Endothelial cell of umbilical vein (primary cell): ENCODE data around the gene CELF5. TPM values are rescaled to one million over a fixed set of nuclear protein-coding genes. Genes with fewer than 3 reads are reported as not detected.

Experiments
- BruUV-seq: library from RNA; stranded (reverse); fragments of 400-500 nt; replicated peaks from 2 replicates; lab custom pipeline; 2021; lab: Mats Ljungman, UMichigan
- CTCF ChIA-PET: fragments of 300-600, 350-600 bp; sonication (Branson Sonifier 250); formaldehyde crosslinking; loops from one replicate; lab custom pipeline; 2021; ENCODE audit warnings: antibody characterized with exemption, inconsistent platforms; lab: Charles Lee
- POLR2A ChIA-PET: fragments of 300-600, 350-600 bp; sonication (Branson Sonifier 250); formaldehyde crosslinking; loops from one replicate; lab custom pipeline; 2021; ENCODE audit warnings: antibody characterized with exemption, inconsistent platforms; lab: Charles Lee
- DNase-seq: peaks from one replicate; pipeline ENCODE4 v3.0.0-alpha.2; 2011; ENCODE audit warnings: low read depth, low spot score
- FAIRE-seq: peaks from 2 replicates; lab custom pipeline; 2011; peaks lifted over from hg19 to GRCh38; lab: Jason Lieb, UNC
- H2AFZ ChIP-seq: 2 replicates; pipeline ENCODE4 v1.6.0; 2012; ENCODE audit warnings: low read depth, low read length, control low read depth, inconsistent platforms
- H3K27ac ChIP-seq: 2 replicates; pipeline ENCODE4 v1.5.1; 2011; ENCODE audit warnings: low read depth, mild to moderate bottlenecking, control low read depth, low read length, moderate library complexity; ENCODE audit not compliant: insufficient read depth
- H3K27me3 ChIP-seq, 2 experiments: 2 replicates each; pipeline versions ENCODE4 v1.6.0 to v1.6.1; 2011; ENCODE audit warnings: low read length in 2 of 2, mixed read lengths in 1 of 2; ENCODE audit not compliant: control insufficient read depth in 2 of 2, insufficient read depth in 2 of 2
- H3K36me3 ChIP-seq, 2 experiments: 2 replicates in 1 of 2; 3 replicates in 1 of 2; pipeline ENCODE4 v1.5.1; 2011; ENCODE audit warnings: low read length in 2 of 2, mild to moderate bottlenecking in 1 of 2, moderate library complexity in 1 of 2; ENCODE audit not compliant: control insufficient read depth in 2 of 2, insufficient read depth in 2 of 2; ENCODE audit errors: extremely low read depth in 1 of 2
- H3K4me1 ChIP-seq: 3 replicates; pipeline ENCODE4 v1.5.1; 2011; ENCODE audit warnings: mild to moderate bottlenecking, low read length; ENCODE audit not compliant: control insufficient read depth, insufficient read depth; ENCODE audit errors: extremely low read depth
- H3K4me2 ChIP-seq: 2 replicates; pipeline ENCODE4 v1.6.1; 2011; ENCODE audit warnings: low read length, control low read depth, mixed read lengths; ENCODE audit not compliant: insufficient read depth
- H3K4me3 ChIP-seq, 3 experiments: fragments of 200-600 bp in 1 of 3; sonication (generic), shearing (Covaris generic) in 1 of 3; replicated peaks in 1 of 3; 2 replicates each; pipeline ENCODE4 v1.5.1; 2011 to 2016; ENCODE audit warnings: control low read depth in 3 of 3, low read length in 3 of 3, mild to moderate bottlenecking in 2 of 3, inconsistent platforms in 1 of 3, low read depth in 1 of 3, moderate library complexity in 1 of 3; ENCODE audit not compliant: insufficient read depth in 1 of 3
- H3K79me2 ChIP-seq: 2 replicates; pipeline ENCODE4 v1.6.0; 2012; ENCODE audit warnings: low read length, inconsistent platforms; ENCODE audit not compliant: control insufficient read depth, insufficient read depth
- H3K9ac ChIP-seq: replicated peaks from 2 replicates; pipeline ENCODE3; 2011; ENCODE audit warnings: low read length, control low read depth; ENCODE audit not compliant: insufficient read depth; ENCODE audit errors: extremely low read depth
- H3K9me1 ChIP-seq: replicated peaks from 3 replicates; pipeline ENCODE4 v1.6.0; 2011; ENCODE audit warnings: mild to moderate bottlenecking, low read length; ENCODE audit not compliant: control insufficient read depth, insufficient read depth; ENCODE audit errors: extremely low read depth
- H3K9me3 ChIP-seq: replicated peaks from 2 replicates; pipeline ENCODE4 v1.5.1; 2012; ENCODE audit warnings: low read length, inconsistent platforms; ENCODE audit not compliant: control insufficient read depth, insufficient read depth
- H4K20me1 ChIP-seq: replicated peaks from 2 replicates; pipeline ENCODE3; 2011; ENCODE audit warnings: mild to moderate bottlenecking, low read length; ENCODE audit not compliant: control insufficient read depth, insufficient read depth; ENCODE audit errors: extremely low read depth
- CTCF ChIP-seq, 2 donors: IDR thresholded peaks; 1 replicate in 1 of 2; 2 replicates in 1 of 2; pipeline ENCODE4 v1.5.1; 2011; ENCODE audit warnings: low read length in 2 of 2, mild to moderate bottlenecking in 2 of 2, moderate library complexity in 2 of 2, control low read depth in 1 of 2, inconsistent platforms in 1 of 2, low read depth in 1 of 2; ENCODE audit not compliant: insufficient read depth in 1 of 2; ENCODE audit errors: extremely low read depth in 1 of 2
- MYC ChIP-seq: IDR thresholded peaks from one replicate; pipeline ENCODE4 v1.6.1; 2011; ENCODE audit warnings: mild to moderate bottlenecking, low read depth, low read length
- POLR2AphosphoS5 ChIP-seq: IDR thresholded peaks from 2 replicates; pipeline ENCODE4 v1.6.1; 2012; ENCODE audit warnings: low read depth, mild to moderate bottlenecking, control low read depth, low read length, moderate library complexity; ENCODE audit not compliant: insufficient read depth
- dilution Hi-C: fragments of 300-500 bp; cut with MboI; formaldehyde crosslinking; loops from one replicate; pipeline ENCODE4 v1.15.0; 2019; ENCODE audit warnings: low sequenced_read_pairs; ENCODE audit not compliant: extremely low pct_ligation_motif_present
- intact Hi-C: fragments of 100-400 bp; cut with micrococcal nuclease; formaldehyde crosslinking; loops from one replicate; pipeline ENCODE4 v1.10.0; 2022
- polyA plus RNA-seq, 4 experiments: library from polyadenylated mRNA; depleted of rRNA in 3 of 4; stranded (reverse) in 3 of 4; unstranded in 1 of 4; fragments of >200 nt; gene quantifications; 2 replicates each; pipeline versions ENCODE4 v1.2.1 to v1.2.3, GENCODE V29; 2011 to 2012; ENCODE audit warnings: missing spikeins in 1 of 4
- total RNA-seq: library from RNA; stranded (reverse); gene quantifications from 2 replicates; pipeline ENCODE4 v1.2.3, GENCODE V29; 2021

Gene CELF5
- total and polyA plus RNA-seq, 2 donors (not counting 3 experiments of a cell fraction or from before 2014, with no cell fraction given), result not detected

GRCh38 chr19:3210347-3211017 lies 14.0 kb upstream of the CELF5 start:
- peaks cover 0 to 11% of the 10 kb centered on the region in 2 experiments for H3K36me3 ChIP-seq
- H3K27ac ChIP-seq, result no peak overlapping the region
- no peak overlapping the region for H3K4me3 ChIP-seq
- no TSS peak for BruUV-seq
- dilution Hi-C loops, result no loop called here
- CTCF ChIA-PET, result interaction anchor here (1.1 to 2.8 kb wide), 5 partner anchors 10 to 259 kb away, joined by 3 to 15 read pairs (median 8); no protein-coding TSS in a partner anchor
- H4K20me1 ChIP-seq, result no peaks in the 10 kb centered on the region
- no peak for TF ChIP-seq POLR2AphosphoS5
- TF ChIP-seq CTCF (IDR thresholded peaks at IDR 0.05; ENCODE audit: extremely low read depth in 1 of 2, insufficient read depth in 1 of 2, low read depth in 1 of 2, low read length in 2 of 2), result peak; percentile 74 to 91
- no peak overlapping the region for H2AFZ ChIP-seq
- no peak for FAIRE-seq
- H3K9me1 ChIP-seq, result no peaks in the 10 kb centered on the region
- H3K4me2 ChIP-seq, result no peak overlapping the region
- POLR2A ChIA-PET, result no interaction called here
- DNase-seq, result peak; percentile 40
- no peaks in the 10 kb centered on the region for H3K79me2 ChIP-seq
- H3K4me1 ChIP-seq, result no peaks in the 10 kb centered on the region
- intact Hi-C loops, result loop anchor here (2.0 kb wide), 1 partner anchor 260 kb away; no protein-coding TSS in a partner anchor
- H3K27me3 ChIP-seq, result no peaks in the 10 kb centered on the region
- no peaks in the 10 kb centered on the region for H3K9me3 ChIP-seq
- no peak overlapping the region for H3K9ac ChIP-seq

GRCh38 chr19:3211191-3211590 lies 13.3 kb upstream of the CELF5 start:
- no peak for DNase-seq
- POLR2A ChIA-PET, result no interaction called here
- H4K20me1 ChIP-seq, result no peaks in the 10 kb centered on the region
- no peak overlapping the region for H3K4me2 ChIP-seq
- H2AFZ ChIP-seq, result no peak overlapping the region
- H3K9ac ChIP-seq, result no peak overlapping the region
- no peaks in the 10 kb centered on the region for H3K27me3 ChIP-seq
- BruUV-seq, result no TSS peak
- no peak for TF ChIP-seq MYC
- no peak for FAIRE-seq
- CTCF ChIA-PET, result interaction anchor here (0.5 to 2.8 kb wide), 9 partner anchors 10 to 777 kb away, joined by 3 to 15 read pairs (median 4); partner anchors contain the start of gene CELF5
- intact Hi-C loops, result loop anchor here (2.0 kb wide), 1 partner anchor 260 kb away; no protein-coding TSS in a partner anchor
- no peaks in the 10 kb centered on the region for H3K9me3 ChIP-seq
- dilution Hi-C loops, result no loop called here
- H3K4me3 ChIP-seq, result no peak overlapping the region
- H3K79me2 ChIP-seq, result no peaks in the 10 kb centered on the region
- peaks cover 0 to 10% of the 10 kb centered on the region in 2 experiments for H3K36me3 ChIP-seq
- no peaks in the 10 kb centered on the region for H3K4me1 ChIP-seq
- no peak overlapping the region for H3K27ac ChIP-seq
- no peaks in the 10 kb centered on the region for H3K9me1 ChIP-seq
